SK-N-SH (cell line): Measurements from ENCODE around the gene TNNT2. TPM values are rescaled to one million over a fixed set of nuclear protein-coding genes. Genes with fewer than 3 reads are reported as not detected.

Experiments
- CTCF ChIA-PET: fragments of 300-600, 350-600 bp; formaldehyde crosslinking; extraction: SDS; loops from one replicate; lab custom pipeline; 2021; lab: Yijun Ruan, JAX
- POLR2A ChIA-PET: fragments of 350-600 bp; sonication (Branson Sonifier 250); formaldehyde crosslinking; extraction: SDS; loops from one replicate; lab custom pipeline; 2020; ENCODE audit warnings: antibody characterized with exemption, inconsistent platforms; lab: Yijun Ruan, JAX
- DNase-seq: peaks from one replicate; pipeline ENCODE4 v3.0.0; 2012
- H2AFZ ChIP-seq: fragments of 200-600 bp; sonication (generic); 2 replicates; pipeline ENCODE4 v1.8.1; 2016; ENCODE audit warnings: antibody characterized with exemption, mild to moderate bottlenecking, low read depth
- H3F3A ChIP-seq: fragments of 200-600 bp; sonication (generic); replicated peaks from 2 replicates; pipeline ENCODE3; 2016; ENCODE audit warnings: antibody characterized with exemption, mild to moderate bottlenecking; ENCODE audit not compliant: insufficient read depth
- H3K27ac ChIP-seq, 2 experiments: fragments of 200-500 bp in 1 of 2; fragments of 200-600 bp in 1 of 2; sonication (Bioruptor generic) in 1 of 2; sonication (generic), shearing (Covaris generic) in 1 of 2; 2 replicates each; pipeline versions ENCODE4 v1.5.1 to v1.6.1; 2014 to 2016; ENCODE audit warnings: low read depth in 2 of 2, inconsistent platforms in 1 of 2, low read length in 1 of 2, mild to moderate bottlenecking in 1 of 2, mixed read lengths in 1 of 2
- H3K27me3 ChIP-seq: fragments of 200-600 bp; sonication (generic), shearing (Covaris generic); 2 replicates; pipeline ENCODE4 v1.6.1; 2016; ENCODE audit warnings: mixed run types; ENCODE audit not compliant: insufficient read depth
- H3K36me3 ChIP-seq, 2 experiments: fragments of 200-500 bp in 1 of 2; fragments of 200-600 bp in 1 of 2; sonication (Bioruptor generic) in 1 of 2; sonication (generic) in 1 of 2; replicated peaks in 1 of 2; 2 replicates each; pipeline versions ENCODE3 to v1.5.1; 2014 to 2016; ENCODE audit warnings: low read length in 1 of 2, mild to moderate bottlenecking in 1 of 2; ENCODE audit not compliant: insufficient read depth in 2 of 2, control insufficient read depth in 1 of 2
- H3K4me1 ChIP-seq, 2 experiments: fragments of 200-500 bp in 1 of 2; fragments of 200-600 bp in 1 of 2; sonication (Bioruptor generic) in 1 of 2; sonication (generic), shearing (Covaris generic) in 1 of 2; 2 replicates each; pipeline versions ENCODE4 v1.5.1 to v1.6.1; 2014 to 2016; ENCODE audit warnings: low read depth in 1 of 2, low read length in 1 of 2, mixed run types in 1 of 2; ENCODE audit not compliant: insufficient read depth in 2 of 2, control insufficient read depth in 1 of 2
- H3K4me2 ChIP-seq: fragments of 200-600 bp; sonication (generic), shearing (Covaris generic); 2 replicates; pipeline ENCODE4 v1.6.1; 2017; ENCODE audit warnings: mixed run types
- H3K4me3 ChIP-seq, 2 experiments: fragments of 200-500 bp in 1 of 2; fragments of 200-600 bp in 1 of 2; sonication (Bioruptor generic) in 1 of 2; sonication (generic), shearing (Covaris generic) in 1 of 2; 2 replicates each; pipeline versions ENCODE4 v1.5.1 to v1.8.1; 2014 to 2016; ENCODE audit warnings: low read depth in 2 of 2, inconsistent platforms in 1 of 2, low read length in 1 of 2, mild to moderate bottlenecking in 1 of 2, mixed read lengths in 1 of 2, moderate library complexity in 1 of 2
- H3K79me2 ChIP-seq: fragments of 200-600 bp; sonication (generic); 2 replicates; pipeline ENCODE4 v1.8.1; 2017; ENCODE audit warnings: mild to moderate bottlenecking; ENCODE audit not compliant: insufficient read depth
- H3K9ac ChIP-seq: fragments of 200-600 bp; sonication (generic); 2 replicates; pipeline ENCODE4 v1.6.1; 2017; ENCODE audit warnings: mixed run types
- H3K9me2 ChIP-seq: fragments of 200-600 bp; sonication (generic); 2 replicates; pipeline ENCODE4 v1.6.1; 2017; ENCODE audit warnings: mixed run types
- H3K9me3 ChIP-seq: fragments of 200-600 bp; sonication (generic); 2 replicates; pipeline ENCODE4 v1.6.1; 2017; ENCODE audit warnings: mixed run types, mild to moderate bottlenecking, moderate library complexity
- H4K20me1 ChIP-seq: fragments of 200-600 bp; sonication (generic); 2 replicates; pipeline ENCODE4 v1.6.1; 2017; ENCODE audit warnings: mild to moderate bottlenecking, mixed run types; ENCODE audit not compliant: insufficient read depth
- CHD2 ChIP-seq: fragments of 150-350 bp; IDR thresholded peaks from 2 replicates; pipeline ENCODE4 v1.6.1; 2018; ENCODE audit warnings: low read length; ENCODE audit not compliant: partially characterized antibody
- CTCF ChIP-seq: fragments of 200-600 bp; sonication (generic); IDR thresholded peaks from 2 replicates; pipeline ENCODE4 v1.6.1; 2017; ENCODE audit warnings: antibody characterized with exemption, mild to moderate bottlenecking, moderate library complexity
- ELF1 ChIP-seq: IDR thresholded peaks from 2 replicates; pipeline ENCODE4 v1.4.0; 2012
- EP300 ChIP-seq, 2 experiments: IDR thresholded peaks; 2 replicates each; pipeline versions ENCODE4 v1.4.0 to v1.6.1; 2012; ENCODE audit warnings: borderline replicate concordance in 1 of 2, low read depth in 1 of 2, low read length in 1 of 2
- FOXJ3 ChIP-seq: sonication (generic); formaldehyde crosslinking; IDR thresholded peaks from 2 replicates; pipeline ENCODE4 v1.5.1; 2020; ENCODE audit warnings: mild to moderate bottlenecking, missing genetic modification reagents
- GATA2 ChIP-seq: sonication (generic); formaldehyde crosslinking; IDR thresholded peaks from 2 replicates; pipeline ENCODE4 v1.5.0; 2020; ENCODE audit warnings: mild to moderate bottlenecking, missing genetic modification reagents
- JUND ChIP-seq: IDR thresholded peaks from 2 replicates; pipeline ENCODE4 v1.4.0; 2012
- PBX3 ChIP-seq: IDR thresholded peaks from 2 replicates; pipeline ENCODE4; 2012
- RAD21 ChIP-seq: IDR thresholded peaks from 2 replicates; pipeline ENCODE4 v1.6.1; 2012; ENCODE audit warnings: mild to moderate bottlenecking, low read length
- RCOR1 ChIP-seq: fragments of 150-350 bp; IDR thresholded peaks from 2 replicates; pipeline ENCODE4 v1.6.1; 2017; ENCODE audit warnings: antibody characterized with exemption, low read length
- REST ChIP-seq: IDR thresholded peaks from 2 replicates; pipeline ENCODE4 v1.6.1; 2012; ENCODE audit warnings: mild to moderate bottlenecking, low read depth, low read length, moderate library complexity
- RFX5 ChIP-seq: IDR thresholded peaks from 2 replicates; pipeline ENCODE4 v1.6.1; 2012; ENCODE audit warnings: mild to moderate bottlenecking, improper control_type of control experiment, low read length
- SIN3A ChIP-seq: IDR thresholded peaks from 2 replicates; pipeline ENCODE4 v1.6.1; 2012; ENCODE audit warnings: low read depth, mild to moderate bottlenecking, low read length, moderate library complexity, borderline replicate concordance
- TAF1 ChIP-seq: IDR thresholded peaks from 2 replicates; pipeline ENCODE4 v1.6.1; 2012; ENCODE audit warnings: low read depth, mild to moderate bottlenecking, low read length, moderate library complexity, borderline replicate concordance
- TCF12 ChIP-seq: IDR thresholded peaks from 2 replicates; pipeline ENCODE4 v1.4.0; 2012
- USF1 ChIP-seq: IDR thresholded peaks from 2 replicates; pipeline ENCODE4 v1.4.0; 2012; ENCODE audit warnings: low read depth, borderline replicate concordance
- YY1 ChIP-seq: IDR thresholded peaks from 2 replicates; pipeline ENCODE4 v1.4.0; 2012; ENCODE audit warnings: low read depth, mild to moderate bottlenecking
- WGBS: methylation state at CpG from one replicate; pipeline ENCODE4 v1.1.6; 2017; ENCODE audit warnings: low lambda C conversion rate; 5-methylcytosine and 5-hydroxymethylcytosine counted together
- polyA plus RNA-seq, 3 experiments: library from polyadenylated mRNA; depleted of rRNA; stranded (reverse); fragments of >200 nt; gene quantifications; 2 replicates each; pipeline ENCODE4 v1.2.3, GENCODE V29; 2012
- TF ChIP-seq, protein P1 (sequence below): IDR thresholded peaks from 2 replicates; pipeline ENCODE4 v1.4.0; 2012; ENCODE audit warnings: low read depth

The TNNT2 gene
- polyA plus RNA-seq, 1 of the 3 experiments (the other 2 are of a cell fraction), result 0.33 TPM

DNA sequence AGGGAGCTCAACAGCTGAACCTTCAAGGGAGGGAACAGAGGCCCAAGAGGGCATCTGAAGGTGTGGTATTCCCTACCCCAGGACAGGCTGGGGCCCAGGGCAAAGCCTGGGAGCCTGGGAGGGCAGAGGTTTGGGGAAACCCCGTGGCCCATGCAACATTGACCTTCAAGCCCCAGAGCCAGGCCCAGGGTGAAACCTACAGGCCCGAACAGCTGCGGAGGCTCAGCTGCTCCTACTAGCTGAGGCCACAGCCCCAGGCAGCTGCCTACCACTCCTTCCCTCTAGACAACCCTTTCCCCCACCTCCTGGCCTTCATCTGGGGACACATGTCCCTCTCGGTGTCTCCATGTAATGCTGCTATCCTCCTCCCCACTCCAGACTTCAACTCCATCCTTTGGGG, 18.5 kb upstream of the TNNT2 start:
- peaks cover 0 to 9% of the 10 kb centered on the region in 2 experiments; a peak in 1 of 4 replicates for H3K4me1 ChIP-seq
- H3K4me2 ChIP-seq, result no peak overlapping the region
- CTCF ChIA-PET, result interaction anchor here (1.0 to 5.3 kb wide), 6 partner anchors 11 to 117 kb away, joined by 3 to 42 read pairs (median 8); no protein-coding TSS in a partner anchor
- H3K27me3 ChIP-seq, result peaks cover 10% of the 10 kb centered on the region; the same call in 1 of the 2 replicates
- POLR2A ChIA-PET, result no interaction called here
- H2AFZ ChIP-seq, result no peak overlapping the region
- H3K36me3 ChIP-seq, result no peaks in the 10 kb centered on the region
- no peaks in the 10 kb centered on the region for H3F3A ChIP-seq
- H3K27ac ChIP-seq, result no peak overlapping the region
- no peak overlapping the region for H3K9ac ChIP-seq
- no peak overlapping the region for H3K4me3 ChIP-seq
- no peaks in the 10 kb centered on the region for H3K9me2 ChIP-seq
- H4K20me1 ChIP-seq, result no peaks in the 10 kb centered on the region
- TF ChIP-seq ELF1 (no peak), FOXJ3 (CRISPR knock-in tag) (no peak), CTCF (no peak), RCOR1 (no peak), SIN3A (no peak), EP300 (IDR thresholded peaks at IDR 0.05; ENCODE audit: borderline replicate concordance in 1 of 2, low read depth in 1 of 2, low read length in 1 of 2) (no peak), CHD2 (no peak)
- WGBS, result 75% methylated on average over 4 of the region's 4 CpGs
- H3K79me2 ChIP-seq, result no peaks in the 10 kb centered on the region
- H3K9me3 ChIP-seq, result no peaks in the 10 kb centered on the region
- DNase-seq, result no peak

DNA sequence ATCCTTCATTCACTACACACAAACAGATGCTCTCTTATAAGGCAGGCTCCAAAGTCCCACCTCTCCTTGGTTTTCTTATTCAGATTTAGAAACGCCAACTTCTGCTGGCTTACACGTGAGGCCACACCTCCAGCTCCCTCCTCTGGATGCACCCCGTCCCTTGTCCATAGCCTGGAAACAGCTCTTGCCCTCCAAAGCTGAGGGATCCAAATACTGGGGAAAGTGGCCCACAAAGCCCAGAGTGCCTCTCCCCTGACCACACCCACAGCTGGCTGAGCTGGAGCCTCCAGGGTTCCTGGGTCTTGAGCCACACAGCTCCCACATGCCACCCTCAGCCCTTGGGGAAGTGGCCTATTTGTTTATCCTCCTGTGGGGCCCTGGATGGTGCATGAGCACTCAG, 17.1 kb upstream of the TNNT2 start:
- H2AFZ ChIP-seq, result no peak overlapping the region
- H3K4me2 ChIP-seq, result no peak overlapping the region
- H3K4me3 ChIP-seq, result no peak overlapping the region
- no peaks in the 10 kb centered on the region for H3K9me2 ChIP-seq
- CTCF ChIA-PET, result interaction anchor here (0.7 to 5.3 kb wide), 11 partner anchors 9 to 141 kb away, joined by 3 to 42 read pairs (median 4); no protein-coding TSS in a partner anchor
- peaks cover 0 to 9% of the 10 kb centered on the region in 2 experiments; a peak in 1 of 4 replicates for H3K4me1 ChIP-seq
- no peak overlapping the region for H3K27ac ChIP-seq
- no peak overlapping the region for H3K9ac ChIP-seq
- H3K36me3 ChIP-seq, result no peaks in the 10 kb centered on the region
- no peaks in the 10 kb centered on the region for H3F3A ChIP-seq
- POLR2A ChIA-PET, result no interaction called here
- H3K79me2 ChIP-seq, result no peaks in the 10 kb centered on the region
- DNase-seq, result no peak
- H4K20me1 ChIP-seq, result no peaks in the 10 kb centered on the region
- H3K27me3 ChIP-seq, result no peaks in the 10 kb centered on the region
- 68% methylated on average over 3 of the region's 3 CpGs for WGBS
- no peaks in the 10 kb centered on the region for H3K9me3 ChIP-seq
- no peak for TF ChIP-seq CTCF
- TF ChIP-seq FOXJ3 (CRISPR knock-in tag), result no peak
- no peak for TF ChIP-seq GATA2 (CRISPR knock-in tag)
- no peak for TF ChIP-seq TAF1
- TF ChIP-seq PBX3, result no peak
- TF ChIP-seq JUND, result no peak
- no peak for TF ChIP-seq TCF12
- TF ChIP-seq RCOR1, result no peak
- TF ChIP-seq USF1, result no peak
- TF ChIP-seq RAD21, result no peak
- TF ChIP-seq REST, result no peak
- TF ChIP-seq, protein P1, sequence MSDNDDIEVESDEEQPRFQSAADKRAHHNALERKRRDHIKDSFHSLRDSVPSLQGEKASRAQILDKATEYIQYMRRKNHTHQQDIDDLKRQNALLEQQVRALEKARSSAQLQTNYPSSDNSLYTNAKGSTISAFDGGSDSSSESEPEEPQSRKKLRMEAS, result no peak
- TF ChIP-seq RFX5, result no peak
- TF ChIP-seq YY1, result no peak
- TF ChIP-seq SIN3A, result no peak
- no peak for TF ChIP-seq ELF1
